ENCODE measurements around the gene RABGAP1L. TPM values are rescaled to one million over a fixed set of nuclear protein-coding genes. Genes with fewer than 3 reads are reported as not detected.

The RABGAP1L gene
- polyA plus RNA-seq, 3 donors, result 35.2 to 75.3 (median 63.3) TPM

DNA sequence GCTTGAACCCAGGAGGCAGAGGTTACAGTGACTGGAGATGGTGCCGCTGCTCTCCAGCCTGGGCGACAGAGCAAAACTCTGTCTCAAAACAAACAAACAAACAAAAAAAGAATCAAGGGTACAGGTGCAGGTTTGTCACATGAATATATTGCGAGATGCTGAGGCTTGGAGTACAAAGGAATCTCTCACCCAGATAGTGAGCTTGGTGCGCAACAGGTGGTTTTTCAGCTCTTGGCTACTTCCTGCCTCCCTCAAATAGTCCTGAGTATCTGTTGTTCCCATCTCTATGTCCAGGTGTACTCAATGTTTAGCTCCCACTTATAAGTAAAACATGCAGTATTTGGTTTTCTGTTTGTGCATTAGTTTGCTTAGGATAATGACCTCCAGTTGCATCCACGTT lies 666.5 kb downstream of the RABGAP1L start:
- Histone ChIP-seq H3K9me3 (replicated peaks in 1 of 2; ENCODE audit: control insufficient read depth in 1 of 2, insufficient read depth in 1 of 2, low read length in 2 of 2) (no peaks in the 10 kb centered on the region), H2AFZ (ENCODE audit: insufficient read depth, low read depth, low read length, poor library complexity, severe bottlenecking) (no peak overlapping the region), H3K36me3 (replicated peaks in 1 of 2; ENCODE audit: control insufficient read depth in 1 of 2, insufficient read depth in 2 of 2, low read length in 2 of 2) (no peaks in the 10 kb centered on the region), H3K4me3 (replicated peaks in 1 of 3; ENCODE audit: low read depth in 2 of 3, low read length in 3 of 3) (no peak overlapping the region), H3K4me2 (replicated peaks; ENCODE audit: extremely low read depth, low read length, poor library complexity, severe bottlenecking) (no peak overlapping the region), H3K27me3 (ENCODE audit: control insufficient read depth in 2 of 2, insufficient read depth in 2 of 2, low read length in 2 of 2) (no peaks in the 10 kb centered on the region), H3K27ac (ENCODE audit: low read depth in 1 of 2, low read length in 2 of 2) (no peak overlapping the region), H3K9ac (ENCODE audit: insufficient read depth, low read length, poor library complexity, severe bottlenecking) (no peak overlapping the region), H3K4me1 (ENCODE audit: control insufficient read depth in 1 of 2, insufficient read depth in 2 of 2, low read length in 2 of 2) (no peaks in the 10 kb centered on the region), H4K20me1 (ENCODE audit: insufficient read depth, low read length) (no peaks in the 10 kb centered on the region), H3K79me2 (ENCODE audit: insufficient read depth, low read length) (no peaks in the 10 kb centered on the region)
- Mint-ChIP-seq H3K36me3 (no peaks in the 10 kb centered on the region), H3K4me3 (no peak overlapping the region), H3K27me3 (ENCODE audit: low read depth in 3 of 3) (no peaks in the 10 kb centered on the region), H3K27ac (peak overlapping the region in 3 of 7 donors; percentile 33 to 61 (median 50)), H3K4me1 (no peaks in the 10 kb centered on the region), H3K9me3 (no peaks in the 10 kb centered on the region)
- 100% methylated on average over 1 of the region's 5 CpGs for WGBS (ENCODE audit: insufficient coverage)
- intact Hi-C loops (cut with micrococcal nuclease), result no loop called here
- TF ChIP-seq, protein P1, sequence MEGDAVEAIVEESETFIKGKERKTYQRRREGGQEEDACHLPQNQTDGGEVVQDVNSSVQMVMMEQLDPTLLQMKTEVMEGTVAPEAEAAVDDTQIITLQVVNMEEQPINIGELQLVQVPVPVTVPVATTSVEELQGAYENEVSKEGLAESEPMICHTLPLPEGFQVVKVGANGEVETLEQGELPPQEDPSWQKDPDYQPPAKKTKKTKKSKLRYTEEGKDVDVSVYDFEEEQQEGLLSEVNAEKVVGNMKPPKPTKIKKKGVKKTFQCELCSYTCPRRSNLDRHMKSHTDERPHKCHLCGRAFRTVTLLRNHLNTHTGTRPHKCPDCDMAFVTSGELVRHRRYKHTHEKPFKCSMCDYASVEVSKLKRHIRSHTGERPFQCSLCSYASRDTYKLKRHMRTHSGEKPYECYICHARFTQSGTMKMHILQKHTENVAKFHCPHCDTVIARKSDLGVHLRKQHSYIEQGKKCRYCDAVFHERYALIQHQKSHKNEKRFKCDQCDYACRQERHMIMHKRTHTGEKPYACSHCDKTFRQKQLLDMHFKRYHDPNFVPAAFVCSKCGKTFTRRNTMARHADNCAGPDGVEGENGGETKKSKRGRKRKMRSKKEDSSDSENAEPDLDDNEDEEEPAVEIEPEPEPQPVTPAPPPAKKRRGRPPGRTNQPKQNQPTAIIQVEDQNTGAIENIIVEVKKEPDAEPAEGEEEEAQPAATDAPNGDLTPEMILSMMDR (IDR thresholded peaks at IDR 0.05), result no peak
- no peak for DNase-seq

DNA sequence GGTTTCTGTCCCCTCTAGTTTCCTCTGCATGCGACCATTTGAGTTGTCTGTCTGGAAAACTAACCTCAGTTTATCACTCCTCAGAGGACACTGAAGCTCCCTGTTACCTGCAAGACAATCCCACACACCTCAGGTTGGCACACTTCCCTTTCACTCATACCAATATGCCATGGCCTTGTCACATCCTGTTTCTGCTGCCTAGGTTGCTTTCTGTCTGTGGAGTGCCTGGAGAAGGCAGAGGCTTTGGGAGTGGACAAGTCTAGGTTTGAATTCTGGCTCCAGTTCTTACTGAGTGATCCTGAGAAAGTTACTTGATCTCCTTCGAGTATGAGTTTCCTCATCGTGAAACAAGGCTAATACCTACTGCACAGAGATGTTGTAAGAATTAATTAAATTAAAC lies 668.9 kb downstream of the RABGAP1L start:
- WGBS (ENCODE audit: insufficient coverage), result 100% methylated on average over 1 of the region's 3 CpGs
- no peaks in the 10 kb centered on the region for H3K79me2 ChIP-seq (ENCODE audit: insufficient read depth, low read length)
- H3K27ac ChIP-seq (ENCODE audit: low read depth in 1 of 2, low read length in 2 of 2), result no peak overlapping the region
- Mint-ChIP-seq H3K27ac (no peak overlapping the region), H3K9me3 (no peaks in the 10 kb centered on the region), H3K4me1 (no peaks in the 10 kb centered on the region), H3K27me3 (ENCODE audit: low read depth in 3 of 3) (no peaks in the 10 kb centered on the region), H3K4me3 (no peak overlapping the region), H3K36me3 (no peaks in the 10 kb centered on the region)
- no peaks in the 10 kb centered on the region for H3K27me3 ChIP-seq (ENCODE audit: control insufficient read depth in 2 of 2, insufficient read depth in 2 of 2, low read length in 2 of 2)
- H3K36me3 ChIP-seq (replicated peaks in 1 of 2; ENCODE audit: control insufficient read depth in 1 of 2, insufficient read depth in 2 of 2, low read length in 2 of 2), result no peaks in the 10 kb centered on the region
- H3K9me3 ChIP-seq (replicated peaks in 1 of 2; ENCODE audit: control insufficient read depth in 1 of 2, insufficient read depth in 1 of 2, low read length in 2 of 2), result no peaks in the 10 kb centered on the region
- H4K20me1 ChIP-seq (ENCODE audit: insufficient read depth, low read length), result no peaks in the 10 kb centered on the region
- no peak overlapping the region for H3K9ac ChIP-seq (ENCODE audit: insufficient read depth, low read length, poor library complexity, severe bottlenecking)
- no peak overlapping the region for H3K4me2 ChIP-seq (replicated peaks; ENCODE audit: extremely low read depth, low read length, poor library complexity, severe bottlenecking)
- H3K4me3 ChIP-seq (replicated peaks in 1 of 3; ENCODE audit: low read depth in 2 of 3, low read length in 3 of 3), result no peak overlapping the region
- intact Hi-C loops (cut with micrococcal nuclease), result no loop called here
- no peak for DNase-seq
- H2AFZ ChIP-seq (ENCODE audit: insufficient read depth, low read depth, low read length, poor library complexity, severe bottlenecking), result no peak overlapping the region
- H3K4me1 ChIP-seq (ENCODE audit: control insufficient read depth in 1 of 2, insufficient read depth in 2 of 2, low read length in 2 of 2), result no peaks in the 10 kb centered on the region
- TF ChIP-seq, protein P1 (IDR thresholded peaks at IDR 0.05), result no peak

All from CD14-positive monocyte (primary cell).